ENCODE measurements around the gene NUP153. TPM values are rescaled to one million over a fixed set of nuclear protein-coding genes. Genes with fewer than 3 reads are reported as not detected.

NUP153 gene
- total RNA-seq, 3 donors from 2014 or later (not counting 1 experiment from before 2014, with no cell fraction given): 67.5 to 74.9 (median 68.0) TPM

DNA sequence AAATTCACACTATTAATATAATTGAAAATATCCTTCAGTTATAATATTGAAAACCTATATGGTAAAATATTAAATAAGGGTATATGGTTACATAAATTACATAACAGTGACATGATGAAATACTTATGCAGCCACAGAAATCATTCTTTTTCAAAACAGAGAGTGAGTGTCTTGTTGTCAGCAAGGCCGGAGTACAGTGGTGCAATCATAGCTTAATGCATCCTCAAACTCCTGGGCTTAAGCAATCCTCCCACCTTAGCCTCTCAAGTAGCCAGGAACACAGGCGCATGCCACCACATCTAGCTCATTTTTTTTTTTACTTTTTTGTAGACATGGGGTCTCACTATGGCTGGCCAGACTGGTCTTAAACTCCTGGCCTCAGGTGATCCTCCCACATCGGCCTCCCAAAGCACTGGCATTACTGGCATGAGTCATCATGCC lies 66.2 kb downstream of the NUP153 start:
- peaks cover 9 to 23% of the 10 kb centered on the region in 2 donors for H3K4me1 Mint-ChIP-seq
- no peaks in the 10 kb centered on the region for H3K9me3 ChIP-seq (ENCODE audit: control insufficient read depth, insufficient read depth, low read length)
- H3K27me3 Mint-ChIP-seq (ENCODE audit: low read depth in 2 of 2): no peaks in the 10 kb centered on the region
- peaks cover 80% of the 10 kb centered on the region for H3K36me3 ChIP-seq (ENCODE audit: control insufficient read depth, insufficient read depth, low read length)
- H3K36me3 Mint-ChIP-seq: peaks cover 34% of the 10 kb centered on the region
- DNase-seq (no peak), ATAC-seq (no peak)
- H3K27ac ChIP-seq (ENCODE audit: low read length): no peak overlapping the region
- H3K27ac Mint-ChIP-seq: peak overlapping the region; percentile 49 to 54
- TF ChIP-seq, protein P1, sequence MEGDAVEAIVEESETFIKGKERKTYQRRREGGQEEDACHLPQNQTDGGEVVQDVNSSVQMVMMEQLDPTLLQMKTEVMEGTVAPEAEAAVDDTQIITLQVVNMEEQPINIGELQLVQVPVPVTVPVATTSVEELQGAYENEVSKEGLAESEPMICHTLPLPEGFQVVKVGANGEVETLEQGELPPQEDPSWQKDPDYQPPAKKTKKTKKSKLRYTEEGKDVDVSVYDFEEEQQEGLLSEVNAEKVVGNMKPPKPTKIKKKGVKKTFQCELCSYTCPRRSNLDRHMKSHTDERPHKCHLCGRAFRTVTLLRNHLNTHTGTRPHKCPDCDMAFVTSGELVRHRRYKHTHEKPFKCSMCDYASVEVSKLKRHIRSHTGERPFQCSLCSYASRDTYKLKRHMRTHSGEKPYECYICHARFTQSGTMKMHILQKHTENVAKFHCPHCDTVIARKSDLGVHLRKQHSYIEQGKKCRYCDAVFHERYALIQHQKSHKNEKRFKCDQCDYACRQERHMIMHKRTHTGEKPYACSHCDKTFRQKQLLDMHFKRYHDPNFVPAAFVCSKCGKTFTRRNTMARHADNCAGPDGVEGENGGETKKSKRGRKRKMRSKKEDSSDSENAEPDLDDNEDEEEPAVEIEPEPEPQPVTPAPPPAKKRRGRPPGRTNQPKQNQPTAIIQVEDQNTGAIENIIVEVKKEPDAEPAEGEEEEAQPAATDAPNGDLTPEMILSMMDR (IDR thresholded peaks at IDR 0.05): no peak
- no peaks in the 10 kb centered on the region for H3K9me3 Mint-ChIP-seq
- H3K4me3 ChIP-seq (ENCODE audit: low read length): no peak overlapping the region
- no peaks in the 10 kb centered on the region for H3K27me3 ChIP-seq (ENCODE audit: control insufficient read depth, insufficient read depth, low read length)
- intact Hi-C loops (cut with micrococcal nuclease): no loop called here
- no peak overlapping the region for H3K4me3 Mint-ChIP-seq
- no peaks in the 10 kb centered on the region for H3K4me1 ChIP-seq (ENCODE audit: control insufficient read depth, insufficient read depth, low read length)
- 97% methylated on average over 3 of the region's 3 CpGs for WGBS (ENCODE audit: insufficient coverage)

DNA sequence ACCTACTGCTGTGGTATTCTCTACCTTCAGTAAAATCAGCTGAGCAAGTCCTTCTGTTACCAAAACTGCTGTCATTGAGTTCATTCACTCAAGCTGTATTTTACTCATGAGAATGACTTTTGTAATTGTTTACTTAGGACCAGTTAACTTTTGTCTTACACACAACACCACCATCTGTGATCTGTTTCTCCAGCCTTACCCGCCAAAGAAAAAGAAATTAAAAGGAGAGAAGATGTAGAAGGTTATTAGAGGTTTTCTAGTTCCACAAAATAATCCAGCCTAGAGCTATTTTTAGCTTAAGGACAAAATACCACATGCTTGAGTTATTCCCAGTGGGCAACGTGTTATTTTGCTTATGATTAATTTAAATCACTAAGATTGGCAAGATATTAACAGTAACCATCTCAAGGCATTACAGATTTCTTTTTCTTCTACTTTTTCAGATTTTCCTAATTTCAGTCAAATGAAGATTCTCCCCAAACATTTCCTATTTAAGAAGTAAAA lies 68.5 kb downstream of the NUP153 start:
- no peak overlapping the region for H3K27ac ChIP-seq (ENCODE audit: low read length)
- no peak overlapping the region for H3K4me3 ChIP-seq (ENCODE audit: low read length)
- Mint-ChIP-seq H3K27ac (peak overlapping the region; percentile 2 to 15), H3K4me1 (peaks cover 20 to 36% of the 10 kb centered on the region in 2 donors), H3K36me3 (peaks cover 26% of the 10 kb centered on the region), H3K27me3 (ENCODE audit: low read depth in 2 of 2) (no peaks in the 10 kb centered on the region), H3K9me3 (no peaks in the 10 kb centered on the region), H3K4me3 (no peak overlapping the region)
- no peak for DNase-seq
- no peak for ATAC-seq
- H3K27me3 ChIP-seq (ENCODE audit: control insufficient read depth, insufficient read depth, low read length): no peaks in the 10 kb centered on the region
- intact Hi-C loops (cut with micrococcal nuclease): no loop called here
- H3K9me3 ChIP-seq (ENCODE audit: control insufficient read depth, insufficient read depth, low read length): no peaks in the 10 kb centered on the region
- WGBS (ENCODE audit: insufficient coverage): no CpG with 5 or more reads among the region's 2 CpGs
- H3K36me3 ChIP-seq (ENCODE audit: control insufficient read depth, insufficient read depth, low read length): peaks cover 64% of the 10 kb centered on the region
- peaks cover 13% of the 10 kb centered on the region for H3K4me1 ChIP-seq (ENCODE audit: control insufficient read depth, insufficient read depth, low read length)
- TF ChIP-seq, protein P1 (IDR thresholded peaks at IDR 0.05): no peak

DNA sequence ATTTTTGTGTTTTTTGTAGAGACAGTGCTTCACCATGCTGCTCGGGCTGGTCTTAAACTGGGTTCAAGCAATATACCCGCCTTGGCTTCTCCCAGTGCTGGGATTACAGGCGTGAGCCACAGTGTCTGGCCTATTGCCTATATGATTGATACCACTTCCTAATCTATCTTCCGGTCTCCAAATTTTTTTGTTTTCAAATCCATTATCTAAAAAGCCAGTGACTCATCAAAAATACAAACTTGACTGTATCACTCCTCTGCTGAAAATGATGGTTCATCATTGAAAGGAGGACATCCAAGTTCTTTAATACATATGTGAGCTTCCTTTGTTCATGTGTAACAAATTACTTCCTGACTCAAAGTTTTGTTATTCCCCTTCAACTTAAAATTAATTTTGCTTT lies 71.2 kb downstream of the NUP153 start:
- Mint-ChIP-seq H3K36me3 (peaks cover 18% of the 10 kb centered on the region), H3K4me3 (no peak overlapping the region), H3K9me3 (no peaks in the 10 kb centered on the region), H3K27me3 (ENCODE audit: low read depth in 2 of 2) (no peaks in the 10 kb centered on the region), H3K4me1 (peaks cover 38 to 50% of the 10 kb centered on the region in 2 donors), H3K27ac (peak overlapping the region; percentile 26 to 59)
- no peak for ATAC-seq
- intact Hi-C loops (cut with micrococcal nuclease): no loop called here
- WGBS (ENCODE audit: insufficient coverage): 88% methylated on average over 4 of the region's 4 CpGs
- H3K4me3 ChIP-seq (ENCODE audit: low read length): no peak overlapping the region
- no peak overlapping the region for H3K27ac ChIP-seq (ENCODE audit: low read length)
- no peaks in the 10 kb centered on the region for H3K27me3 ChIP-seq (ENCODE audit: control insufficient read depth, insufficient read depth, low read length)
- DNase-seq: no peak
- TF ChIP-seq, protein P1 (IDR thresholded peaks at IDR 0.05): no peak
- peaks cover 59% of the 10 kb centered on the region for H3K36me3 ChIP-seq (ENCODE audit: control insufficient read depth, insufficient read depth, low read length)
- H3K4me1 ChIP-seq (ENCODE audit: control insufficient read depth, insufficient read depth, low read length): peaks cover 27% of the 10 kb centered on the region
- H3K9me3 ChIP-seq (ENCODE audit: control insufficient read depth, insufficient read depth, low read length): no peaks in the 10 kb centered on the region

All from natural killer cell (primary cell).